ENCODE results near the gene CHST8.

CHST8 gene

GRCh38 chr19:33734913-33735312 is 113.2 kb downstream of the CHST8 start:
- H3K4me3 ChIP-seq (ENCODE audit: low read depth, low read length): no peak overlapping the region

- H3K4me3 ChIP-seq (ENCODE audit: low read depth, low read length): no peak overlapping the region
These were observed 114.4 kb downstream of the CHST8 start for GRCh38 chr19:33736158-33736557.

- no peak overlapping the region for H3K4me3 ChIP-seq (ENCODE audit: low read depth, low read length)
These were observed 115.0 kb downstream of the CHST8 start for GRCh38 chr19:33736787-33737186.

GRCh38 chr19:33737681-33738371 is 116.1 kb downstream of the CHST8 start:
- no peak overlapping the region for H3K4me3 ChIP-seq (ENCODE audit: low read depth, low read length)

- no peak overlapping the region for H3K4me3 ChIP-seq (ENCODE audit: low read depth, low read length)
These were observed 119.2 kb downstream of the CHST8 start for GRCh38 chr19:33740811-33741396.

- no peak overlapping the region for H3K4me3 ChIP-seq (ENCODE audit: low read depth, low read length)
These were observed 123.5 kb downstream of the CHST8 start for GRCh38 chr19:33745297-33745696.

GRCh38 chr19:33746159-33746558 is 124.4 kb downstream of the CHST8 start:
- H3K4me3 ChIP-seq (ENCODE audit: low read depth, low read length): no peak overlapping the region

- no peak overlapping the region for H3K4me3 ChIP-seq (ENCODE audit: low read depth, low read length)
These were observed 125.5 kb downstream of the CHST8 start for GRCh38 chr19:33747273-33747672.

- no peak overlapping the region for H3K4me3 ChIP-seq (ENCODE audit: low read depth, low read length)
These were observed 126.5 kb downstream of the CHST8 start for GRCh38 chr19:33748231-33748630.

GRCh38 chr19:33749016-33749415 is 127.3 kb downstream of the CHST8 start:
- H3K4me3 ChIP-seq (ENCODE audit: low read depth, low read length): no peak overlapping the region

- no peak overlapping the region for H3K4me3 ChIP-seq (ENCODE audit: low read depth, low read length)
These were observed 127.9 kb downstream of the CHST8 start for GRCh38 chr19:33749619-33750175.

GRCh38 chr19:33750587-33751435 is 129.1 kb downstream of the CHST8 start:
- H3K4me3 ChIP-seq (ENCODE audit: low read depth, low read length): no peak overlapping the region

- no peak overlapping the region for H3K4me3 ChIP-seq (ENCODE audit: low read depth, low read length)
These were observed 129.7 kb downstream of the CHST8 start for GRCh38 chr19:33751436-33751770.

- H3K4me3 ChIP-seq (ENCODE audit: low read depth, low read length): no peak overlapping the region
These were observed 130.5 kb downstream of the CHST8 start for GRCh38 chr19:33752018-33752800.

- no peak overlapping the region for H3K4me3 ChIP-seq (ENCODE audit: low read depth, low read length)
These were observed 131.2 kb downstream of the CHST8 start for GRCh38 chr19:33752945-33753344.

GRCh38 chr19:33754361-33754760 is 132.6 kb downstream of the CHST8 start:
- no peak overlapping the region for H3K4me3 ChIP-seq (ENCODE audit: low read depth, low read length)

- H3K4me3 ChIP-seq (ENCODE audit: low read depth, low read length): no peak overlapping the region
These were observed 133.6 kb downstream of the CHST8 start for GRCh38 chr19:33755099-33756035.

- H3K4me3 ChIP-seq (ENCODE audit: low read depth, low read length): no peak overlapping the region
These were observed 134.4 kb downstream of the CHST8 start for GRCh38 chr19:33756177-33756576.

GRCh38 chr19:33758541-33759013 is 136.8 kb downstream of the CHST8 start:
- H3K4me3 ChIP-seq (ENCODE audit: low read depth, low read length): no peak overlapping the region

GRCh38 chr19:33759356-33759755 is 137.6 kb downstream of the CHST8 start:
- H3K4me3 ChIP-seq (ENCODE audit: low read depth, low read length): no peak overlapping the region

Measured in iPS-11a (cell line).